ENCODE results near the gene P4HA3. TPM values are rescaled to one million over a fixed set of nuclear protein-coding genes. Genes with fewer than 3 reads are reported as not detected.

P4HA3 gene
- total RNA-seq, 1 experiment from 2014 or later: 0.13 TPM

DNA sequence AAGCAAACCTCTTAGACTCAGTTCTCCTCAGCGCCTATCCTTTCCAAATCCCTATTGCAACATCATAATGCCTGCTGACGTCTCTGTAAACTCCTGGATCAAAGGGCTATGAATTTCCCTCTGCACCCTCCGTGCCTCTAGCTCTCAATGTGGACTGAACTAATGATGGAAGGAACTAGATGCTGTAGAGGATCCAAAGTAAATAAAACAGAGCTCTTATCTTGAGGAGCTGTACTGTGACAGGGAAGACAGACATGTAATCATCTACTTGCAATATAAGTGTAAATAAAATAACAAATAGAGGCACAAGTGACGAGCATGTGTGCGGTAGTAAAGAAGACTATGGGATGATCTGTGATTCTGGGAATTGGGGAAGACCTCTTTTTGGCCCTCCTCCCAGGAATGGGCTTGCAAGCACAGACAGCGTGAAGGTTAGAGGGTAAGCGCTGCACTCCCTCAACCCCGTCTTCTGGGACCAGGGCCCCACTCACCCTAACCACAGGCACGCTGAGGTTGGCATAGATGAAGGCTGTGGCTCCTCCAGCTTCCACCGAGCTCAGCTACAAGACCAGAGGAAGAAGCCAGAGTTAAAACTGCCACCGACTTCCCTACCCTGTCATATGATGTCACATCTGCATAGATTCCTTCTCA lies 42.2 kb downstream of the P4HA3 start (continued):
- TF ChIP-seq ZNF317 (CRISPR knock-in tag; IDR thresholded peaks at IDR 0.05; ENCODE audit: borderline replicate concordance, low read depth): no peak
- TF ChIP-seq ZNF423 (CRISPR knock-in tag; IDR thresholded peaks at IDR 0.05): no peak
- no peak for TF ChIP-seq HMGA2 (CRISPR knock-in tag; IDR thresholded peaks at IDR 0.05)
- TF ChIP-seq MAX (CRISPR knock-in tag; IDR thresholded peaks at IDR 0.05): no peak
- TF ChIP-seq SMAD4 (CRISPR knock-in tag; IDR thresholded peaks at IDR 0.05): no peak
- no peak for TF ChIP-seq ZNF219 (CRISPR knock-in tag; IDR thresholded peaks at IDR 0.05; ENCODE audit: borderline replicate concordance)

- ChIA-PET POLR2A (no interaction called here), CTCF (interaction anchor here (1.4 to 1.8 kb wide), 2 partner anchors 13 to 181 kb away, joined by 4 to 6 read pairs; no protein-coding TSS in a partner anchor)
- Mint-ChIP-seq H3K4me3 (no peak overlapping the region), H3K27ac (no peak overlapping the region), H3K36me3 (no peaks in the 10 kb centered on the region), H3K9me3 (no peaks in the 10 kb centered on the region), H3K4me1 (no peaks in the 10 kb centered on the region), H3K27me3 (ENCODE audit: low read depth) (no peaks in the 10 kb centered on the region)
- TF ChIP-seq SP1 (CRISPR knock-in tag; conservative IDR thresholded peaks at IDR 0.05) (no peak), ETV6 (CRISPR knock-in tag; IDR thresholded peaks at IDR 0.05) (no peak), SMAD4 (CRISPR knock-in tag; IDR thresholded peaks at IDR 0.05) (no peak), ZNF263 (CRISPR knock-in tag; IDR thresholded peaks at IDR 0.05; ENCODE audit: low read depth) (no peak), KAT7 (CRISPR knock-in tag; IDR thresholded peaks at IDR 0.05; ENCODE audit: borderline replicate concordance) (no peak), CREM (CRISPR knock-in tag; IDR thresholded peaks at IDR 0.05) (no peak), NFYB (CRISPR knock-in tag; conservative IDR thresholded peaks at IDR 0.05; ENCODE audit: low read depth) (no peak), PREB (CRISPR knock-in tag; IDR thresholded peaks at IDR 0.05; ENCODE audit: borderline replicate concordance) (no peak), SMAD3 (CRISPR knock-in tag; IDR thresholded peaks at IDR 0.05; ENCODE audit: borderline replicate concordance) (no peak), USF2 (CRISPR knock-in tag; IDR thresholded peaks at IDR 0.05) (no peak), ZMAT4 (CRISPR knock-in tag; IDR thresholded peaks at IDR 0.05) (no peak), SOX15 (CRISPR knock-in tag; IDR thresholded peaks at IDR 0.05) (no peak), ATF1 (CRISPR knock-in tag; IDR thresholded peaks at IDR 0.05) (no peak), ZNF512 (CRISPR knock-in tag; IDR thresholded peaks at IDR 0.05; ENCODE audit: borderline replicate concordance) (no peak), GTF2I (CRISPR knock-in tag; conservative IDR thresholded peaks at IDR 0.05) (no peak), RELA (CRISPR knock-in tag; IDR thresholded peaks at IDR 0.05; ENCODE audit: borderline replicate concordance) (no peak), ZNF219 (CRISPR knock-in tag; IDR thresholded peaks at IDR 0.05; ENCODE audit: borderline replicate concordance) (no peak)
- TF ChIP-seq, protein P1, sequence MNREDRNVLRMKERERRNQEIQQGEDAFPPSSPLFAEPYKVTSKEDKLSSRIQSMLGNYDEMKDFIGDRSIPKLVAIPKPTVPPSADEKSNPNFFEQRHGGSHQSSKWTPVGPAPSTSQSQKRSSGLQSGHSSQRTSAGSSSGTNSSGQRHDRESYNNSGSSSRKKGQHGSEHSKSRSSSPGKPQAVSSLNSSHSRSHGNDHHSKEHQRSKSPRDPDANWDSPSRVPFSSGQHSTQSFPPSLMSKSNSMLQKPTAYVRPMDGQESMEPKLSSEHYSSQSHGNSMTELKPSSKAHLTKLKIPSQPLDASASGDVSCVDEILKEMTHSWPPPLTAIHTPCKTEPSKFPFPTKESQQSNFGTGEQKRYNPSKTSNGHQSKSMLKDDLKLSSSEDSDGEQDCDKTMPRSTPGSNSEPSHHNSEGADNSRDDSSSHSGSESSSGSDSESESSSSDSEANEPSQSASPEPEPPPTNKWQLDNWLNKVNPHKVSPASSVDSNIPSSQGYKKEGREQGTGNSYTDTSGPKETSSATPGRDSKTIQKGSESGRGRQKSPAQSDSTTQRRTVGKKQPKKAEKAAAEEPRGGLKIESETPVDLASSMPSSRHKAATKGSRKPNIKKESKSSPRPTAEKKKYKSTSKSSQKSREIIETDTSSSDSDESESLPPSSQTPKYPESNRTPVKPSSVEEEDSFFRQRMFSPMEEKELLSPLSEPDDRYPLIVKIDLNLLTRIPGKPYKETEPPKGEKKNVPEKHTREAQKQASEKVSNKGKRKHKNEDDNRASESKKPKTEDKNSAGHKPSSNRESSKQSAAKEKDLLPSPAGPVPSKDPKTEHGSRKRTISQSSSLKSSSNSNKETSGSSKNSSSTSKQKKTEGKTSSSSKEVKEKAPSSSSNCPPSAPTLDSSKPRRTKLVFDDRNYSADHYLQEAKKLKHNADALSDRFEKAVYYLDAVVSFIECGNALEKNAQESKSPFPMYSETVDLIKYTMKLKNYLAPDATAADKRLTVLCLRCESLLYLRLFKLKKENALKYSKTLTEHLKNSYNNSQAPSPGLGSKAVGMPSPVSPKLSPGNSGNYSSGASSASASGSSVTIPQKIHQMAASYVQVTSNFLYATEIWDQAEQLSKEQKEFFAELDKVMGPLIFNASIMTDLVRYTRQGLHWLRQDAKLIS (CRISPR knock-in tag; IDR thresholded peaks at IDR 0.05; ENCODE audit: borderline replicate concordance): no peak
- ATAC-seq: no peak
- DNase-seq (ENCODE audit: low spot score): no peak
Observed at GRCh38 chr11:74268456-74268855, 43.0 kb downstream of the P4HA3 start.
